Osteocyte (in vitro differentiated cells): ENCODE results near the gene TANGO6. TPM values are rescaled to one million over a fixed set of nuclear protein-coding genes. Genes with fewer than 3 reads are reported as not detected.

Source experiments
- DNase-seq: peaks from one replicate; pipeline ENCODE4 v3.0.0; 2021; ENCODE audit warnings: mixed read lengths; ENCODE audit not compliant: unreplicated experiment; ENCODE audit errors: extremely low spot score
- H3K27ac Mint-ChIP-seq: one replicate; pipeline ENCODE4 v1.8.0; 2021; ENCODE audit warnings: mild to moderate bottlenecking, mixed read lengths; ENCODE audit not compliant: unreplicated experiment
- H3K27me3 Mint-ChIP-seq: one replicate; pipeline ENCODE4 v1.8.0; 2021; ENCODE audit warnings: mixed read lengths; ENCODE audit not compliant: unreplicated experiment
- H3K36me3 Mint-ChIP-seq: one replicate; pipeline ENCODE4 v1.8.0; 2021; ENCODE audit warnings: mixed read lengths; ENCODE audit not compliant: unreplicated experiment
- H3K4me1 Mint-ChIP-seq: one replicate; pipeline ENCODE4 v1.8.0; 2021; ENCODE audit warnings: mixed read lengths; ENCODE audit not compliant: unreplicated experiment
- H3K4me3 Mint-ChIP-seq: one replicate; pipeline ENCODE4 v1.8.0; 2021; ENCODE audit warnings: mild to moderate bottlenecking, moderate library complexity, mixed read lengths; ENCODE audit not compliant: unreplicated experiment
- H3K9me3 Mint-ChIP-seq: one replicate; pipeline ENCODE4 v1.8.0; 2021; ENCODE audit warnings: mixed read lengths; ENCODE audit not compliant: unreplicated experiment
- total RNA-seq: library from RNA; stranded (reverse); gene quantifications from 2 replicates; pipeline ENCODE4 v1.2.1, GENCODE V29; 2021
- TF ChIP-seq, protein P1 (sequence below): fragments of 200-600 bp; sonication (generic); IDR thresholded peaks from 2 replicates; pipeline ENCODE4 v1.5.0; 2021; ENCODE audit warnings: antibody characterized with exemption, mild to moderate bottlenecking, moderate library complexity

Gene TANGO6
- total RNA-seq, 1 donor from 2014 or later = 11.9 TPM

DNA sequence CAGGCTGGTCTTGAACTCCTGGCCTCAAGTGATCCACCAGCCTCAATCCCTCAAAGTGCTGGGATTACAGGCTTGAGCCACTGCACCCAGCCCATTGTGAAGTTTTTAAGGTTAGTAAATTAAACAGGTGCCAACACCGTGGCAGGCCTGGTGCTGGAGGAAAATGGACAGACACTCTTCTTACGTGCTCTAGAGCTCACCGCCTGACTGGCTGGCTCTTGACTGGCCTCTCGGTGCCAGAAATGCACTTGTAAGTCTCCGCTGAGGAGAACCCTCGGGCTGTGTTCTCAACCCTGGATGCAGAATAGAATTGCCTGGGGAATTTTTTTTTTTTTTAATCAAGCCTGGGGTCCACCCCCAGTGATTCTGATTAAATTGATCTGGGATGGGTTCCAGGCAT, 251.9 kb downstream of the TANGO6 start:
- H3K9me3 Mint-ChIP-seq = no peaks in the 10 kb centered on the region
- no peaks in the 10 kb centered on the region for H3K27me3 Mint-ChIP-seq
- no peak for DNase-seq
- H3K4me1 Mint-ChIP-seq = peaks cover 9% of the 10 kb centered on the region
- TF ChIP-seq, protein P1, sequence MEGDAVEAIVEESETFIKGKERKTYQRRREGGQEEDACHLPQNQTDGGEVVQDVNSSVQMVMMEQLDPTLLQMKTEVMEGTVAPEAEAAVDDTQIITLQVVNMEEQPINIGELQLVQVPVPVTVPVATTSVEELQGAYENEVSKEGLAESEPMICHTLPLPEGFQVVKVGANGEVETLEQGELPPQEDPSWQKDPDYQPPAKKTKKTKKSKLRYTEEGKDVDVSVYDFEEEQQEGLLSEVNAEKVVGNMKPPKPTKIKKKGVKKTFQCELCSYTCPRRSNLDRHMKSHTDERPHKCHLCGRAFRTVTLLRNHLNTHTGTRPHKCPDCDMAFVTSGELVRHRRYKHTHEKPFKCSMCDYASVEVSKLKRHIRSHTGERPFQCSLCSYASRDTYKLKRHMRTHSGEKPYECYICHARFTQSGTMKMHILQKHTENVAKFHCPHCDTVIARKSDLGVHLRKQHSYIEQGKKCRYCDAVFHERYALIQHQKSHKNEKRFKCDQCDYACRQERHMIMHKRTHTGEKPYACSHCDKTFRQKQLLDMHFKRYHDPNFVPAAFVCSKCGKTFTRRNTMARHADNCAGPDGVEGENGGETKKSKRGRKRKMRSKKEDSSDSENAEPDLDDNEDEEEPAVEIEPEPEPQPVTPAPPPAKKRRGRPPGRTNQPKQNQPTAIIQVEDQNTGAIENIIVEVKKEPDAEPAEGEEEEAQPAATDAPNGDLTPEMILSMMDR = no peak
- no peak overlapping the region for H3K27ac Mint-ChIP-seq
- no peak overlapping the region for H3K4me3 Mint-ChIP-seq
- H3K36me3 Mint-ChIP-seq = no peaks in the 10 kb centered on the region

DNA sequence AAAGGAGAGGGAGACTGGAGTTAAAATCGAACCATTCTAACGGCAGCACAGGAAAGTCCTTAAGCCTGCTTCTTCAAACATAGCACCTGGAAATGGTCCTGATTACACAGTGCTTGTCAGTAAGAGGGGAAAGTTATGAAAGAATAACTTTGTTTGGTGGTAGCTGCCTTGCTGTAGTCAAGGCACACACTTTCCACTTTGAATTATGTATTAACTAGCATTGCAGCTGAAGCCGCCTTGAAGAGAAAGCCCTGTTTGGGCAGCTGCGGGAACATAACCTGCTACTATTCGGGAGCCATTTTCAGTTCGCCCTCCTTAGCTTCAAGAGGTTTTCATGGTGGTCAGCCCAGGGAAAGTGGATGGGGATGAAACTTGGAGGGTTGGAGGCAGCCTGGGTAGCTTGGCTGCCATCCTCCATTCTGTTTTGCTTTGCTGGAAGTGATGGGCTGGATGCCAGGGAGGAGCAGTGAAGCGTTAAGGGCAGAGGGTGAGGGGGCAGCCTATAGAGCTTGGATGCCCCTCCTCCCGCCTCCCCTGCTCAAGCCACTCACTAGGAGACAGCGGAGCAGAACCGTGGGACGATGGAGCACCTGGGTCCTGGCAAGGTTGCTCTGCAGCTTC, 256.9 kb downstream of the TANGO6 start:
- H3K9me3 Mint-ChIP-seq = no peaks in the 10 kb centered on the region
- no peaks in the 10 kb centered on the region for H3K36me3 Mint-ChIP-seq
- H3K27me3 Mint-ChIP-seq = no peaks in the 10 kb centered on the region
- peaks cover under 1% of the 10 kb centered on the region for H3K4me1 Mint-ChIP-seq
- TF ChIP-seq, protein P1 = no peak
- no peak overlapping the region for H3K4me3 Mint-ChIP-seq
- no peak overlapping the region for H3K27ac Mint-ChIP-seq
- DNase-seq = no peak

DNA sequence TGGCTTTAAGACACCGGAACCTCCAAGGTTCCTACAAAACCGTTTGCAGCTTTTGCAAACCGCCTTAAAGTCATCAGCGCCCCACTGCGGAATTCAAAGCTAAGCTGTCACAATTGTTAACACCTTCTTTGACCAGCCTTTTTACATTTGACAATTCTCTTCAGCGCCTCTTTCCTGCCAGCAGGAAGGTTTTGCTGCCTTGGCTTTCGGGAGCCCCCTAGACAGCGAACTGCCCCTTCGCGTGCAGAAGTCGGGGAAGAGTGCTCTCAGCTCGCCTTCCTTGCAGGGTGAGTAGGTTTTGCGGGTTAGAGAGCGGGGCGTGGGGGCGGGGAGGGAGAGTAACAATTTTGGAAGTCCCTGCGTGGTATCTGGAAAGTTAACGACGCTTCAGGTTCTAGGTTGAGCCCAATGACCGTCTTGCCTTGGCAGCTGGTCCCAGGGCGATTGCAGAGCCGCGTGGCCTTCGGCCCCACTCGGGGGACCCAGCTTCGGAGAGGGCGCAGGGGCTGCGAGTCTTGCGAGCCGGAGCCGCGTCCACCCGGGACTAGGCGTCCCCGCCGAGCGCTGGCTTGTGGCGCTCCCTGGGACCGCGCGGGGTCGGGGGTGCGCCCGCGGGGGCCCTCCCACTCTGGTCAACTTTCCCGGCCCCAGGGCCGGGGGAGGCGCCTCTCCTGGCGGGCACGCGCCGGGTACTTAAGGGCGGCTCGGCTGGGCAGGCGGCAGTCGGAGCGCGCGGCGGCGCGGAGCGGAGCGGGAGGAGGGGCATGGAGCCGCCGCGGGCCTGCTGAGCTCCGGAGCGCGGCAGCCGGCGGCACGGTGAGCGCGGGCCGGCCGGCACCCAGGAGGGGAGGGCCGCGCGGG, 262.4 kb downstream of the TANGO6 start, which contains the start of gene HAS3:
Gene HAS3, plus strand, starts transcription at position 153 of the 861 bp plus-strand sequence. CDS start 3,743 bp downstream, outside the sequence.
- TF ChIP-seq, protein P1 = peak; percentile 55
- Mint-ChIP-seq H3K27ac (peak within 1 kb of the TSS; percentile 54), H3K36me3 (peaks cover 6% of the 10 kb centered on the region), H3K9me3 (no peaks in the 10 kb centered on the region), H3K27me3 (no peaks in the 10 kb centered on the region), H3K4me3 (peak within 1 kb of the TSS; percentile 92), H3K4me1 (peaks cover 23% of the 10 kb centered on the region)
- DNase-seq = no peak

DNA sequence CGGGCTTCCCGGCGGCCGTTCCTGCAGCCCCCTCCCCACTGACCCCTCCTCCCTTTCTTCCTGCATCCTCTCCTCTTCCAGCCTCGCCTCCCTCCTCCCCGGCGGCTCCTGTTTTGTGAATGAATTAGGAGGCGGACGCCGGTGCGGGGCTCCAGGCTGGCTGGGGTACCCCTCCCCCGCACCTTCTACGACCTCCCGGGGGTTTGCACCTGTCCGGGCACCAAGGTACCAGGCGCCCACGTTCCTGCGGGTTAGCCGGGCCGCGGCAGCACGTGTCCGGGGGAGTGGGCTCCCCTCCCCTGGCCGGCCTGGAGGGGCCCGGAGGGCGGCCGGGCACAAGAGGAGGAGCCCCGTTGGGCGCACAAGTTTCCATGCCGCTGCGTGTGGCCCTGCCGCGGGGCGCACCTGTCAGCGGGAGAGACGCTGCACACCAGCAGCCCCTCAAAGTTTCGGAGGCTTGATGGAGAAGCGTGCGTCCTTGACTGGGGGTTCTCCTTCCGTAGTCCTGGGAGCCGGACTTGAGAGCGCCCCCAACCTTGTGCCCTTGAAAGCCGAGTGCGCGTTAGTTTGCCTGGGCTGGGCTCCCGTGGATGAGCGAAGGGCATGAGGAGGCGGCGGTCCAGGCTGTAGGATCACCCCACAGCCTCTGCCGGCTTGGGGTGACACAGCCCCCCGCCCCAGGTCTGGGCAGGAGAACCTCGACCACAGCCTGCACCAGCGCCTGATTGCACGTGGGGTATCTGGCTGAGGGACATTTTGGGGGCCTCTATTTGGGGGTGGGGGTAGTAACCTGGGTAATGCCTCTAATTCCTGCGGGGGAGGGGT, 263.4 kb downstream of the TANGO6 start:
- Mint-ChIP-seq H3K9me3 (no peaks in the 10 kb centered on the region), H3K27me3 (no peaks in the 10 kb centered on the region), H3K4me1 (peaks cover 23% of the 10 kb centered on the region), H3K36me3 (peaks cover 6% of the 10 kb centered on the region), H3K27ac (no peak overlapping the region), H3K4me3 (peak overlapping the region; percentile 63)
- DNase-seq = no peak
- TF ChIP-seq, protein P1 = no peak
